Fibroblast of the conjunctiva (primary cell): ENCODE data around the gene NRN1L.
"Not testable (repeated sequence)": the region's sequence is repeated elsewhere in the genome, so short reads cannot be mapped to it uniquely, and the experiment has no call there.

Source experiments
- DNase-seq: peaks from one replicate; pipeline ENCODE4 v3.0.0-alpha.2; 2010; ENCODE audit warnings: low read depth

The NRN1L gene

GRCh38 chr16:67860589-67861398 lies 23.9 kb upstream of the NRN1L start:
- DNase-seq = peak; percentile 57

GRCh38 chr16:67861877-67862276 lies 22.8 kb upstream of the NRN1L start:
- no peak for DNase-seq

GRCh38 chr16:67862623-67863583 lies 21.8 kb upstream of the NRN1L start:
- DNase-seq = peak; percentile 9

GRCh38 chr16:67864044-67864443 lies 20.6 kb upstream of the NRN1L start:
- DNase-seq = not testable (repeated sequence)

- DNase-seq = no peak
Observed at GRCh38 chr16:67864594-67864993, 20.1 kb upstream of the NRN1L start.

GRCh38 chr16:67865318-67865717 lies 19.4 kb upstream of the NRN1L start:
- DNase-seq = no peak

- no peak for DNase-seq
Observed at GRCh38 chr16:67868290-67868689, 16.4 kb upstream of the NRN1L start.

GRCh38 chr16:67869653-67870052 lies 15.0 kb upstream of the NRN1L start:
- DNase-seq = no peak

GRCh38 chr16:67871256-67871655 lies 13.4 kb upstream of the NRN1L start:
- no peak for DNase-seq

GRCh38 chr16:67872131-67872630 lies 12.5 kb upstream of the NRN1L start:
- no peak for DNase-seq

- DNase-seq = peak; percentile 38
Observed at GRCh38 chr16:67872631-67873434, 11.9 kb upstream of the NRN1L start, which contains the start of gene EDC4. Gene EDC4 (plus strand): TSS chr16:67873052. CDS start chr16:67873262, 210 bp downstream.

GRCh38 chr16:67873435-67874370 lies 11.0 kb upstream of the NRN1L start:
- DNase-seq = no peak

- DNase-seq = no peak
Observed at GRCh38 chr16:67874372-67874771, 10.3 kb upstream of the NRN1L start.

GRCh38 chr16:67877064-67877463 lies 7.6 kb upstream of the NRN1L start:
- no peak for DNase-seq

GRCh38 chr16:67878232-67878631 lies 6.5 kb upstream of the NRN1L start:
- DNase-seq = no peak

- DNase-seq = no peak
Observed at GRCh38 chr16:67878846-67879245, 5.8 kb upstream of the NRN1L start.

GRCh38 chr16:67879462-67879861 lies 5.2 kb upstream of the NRN1L start:
- DNase-seq = no peak

GRCh38 chr16:67879936-67880335 lies 4.7 kb upstream of the NRN1L start:
- DNase-seq = no peak

GRCh38 chr16:67880584-67880983 lies 4.1 kb upstream of the NRN1L start:
- DNase-seq = no peak

GRCh38 chr16:67881621-67882161 lies 3.0 kb upstream of the NRN1L start:
- DNase-seq = no peak
